A549 treated with DMSO at 1 μM for 4 hours (cell line): Measurements from ENCODE around the gene FBXO39. TPM values are rescaled to one million over a fixed set of nuclear protein-coding genes. Genes with fewer than 3 reads are reported as not detected.

Experiments used
- total RNA-seq: library from RNA; stranded (reverse); fragments of 200-300 nt; extraction: Qiagen RNA extraction; gene quantifications from 5 replicates; pipeline ENCODE4 v1.2.3, GENCODE V29; 2022; ENCODE audit warnings: low read depth

The FBXO39 gene
- not detected in 5 replicates for total RNA-seq

GRCh38 chr17:6775871-6776405, at the start of gene FBXO39:
Gene FBXO39 (plus strand): TSS chr17:6776215. CDS start chr17:6779869, 3,654 bp downstream.

GRCh38 chr17:6755731-6756184, 20.3 kb upstream of the FBXO39 start, which contains the start of gene XAF1:
Gene XAF1 (plus strand): TSS chr17:6756046. CDS start chr17:6756079, 33 bp downstream.

GRCh38 chr17:6831661-6832263, 55.7 kb downstream of the FBXO39 start, which contains the start of gene TEKT1:
Gene TEKT1 (minus strand): TSS chr17:6831729. CDS start chr17:6830376, 1,353 bp downstream.

Other genes with a start within 250 kb of the FBXO39 start
- gene PITPNM3, start 219.7 kb upstream of the FBXO39 start, total RNA-seq: 1.6 to 2.9 TPM (median 2.2 TPM) in 5 replicates
- 16.5 to 22.1 TPM (median 19.6 TPM) in 5 replicates for gene KIAA0753, start 135.5 kb upstream of the FBXO39 start, total RNA-seq
- 379 to 465 TPM (median 412 TPM) in 5 replicates for gene TXNDC17, start 135.2 kb upstream of the FBXO39 start, total RNA-seq
- 23.0 to 35.7 TPM (median 34.1 TPM) in 5 replicates for gene MED31, start 124.6 kb upstream of the FBXO39 start, total RNA-seq
- gene C17orf100, start 124.5 kb upstream of the FBXO39 start, total RNA-seq: 2.2 to 3.0 TPM (median 2.8 TPM) in 5 replicates
- gene SLC13A5, start 62.8 kb upstream of the FBXO39 start, total RNA-seq: 0.13 to 0.24 TPM (median 0.16 TPM) in 5 replicates
- gene XAF1, start 20.2 kb upstream of the FBXO39 start, total RNA-seq: 0.03 TPM in 1 of 5 replicates, not detected in the others
- 0.05 TPM in 1 of 5 replicates, not detected in the others for gene TEKT1, start 55.5 kb downstream of the FBXO39 start, total RNA-seq
- gene ALOX12, start 219.8 kb downstream of the FBXO39 start, total RNA-seq: not detected in 5 replicates
- 444 to 509 TPM (median 460 TPM) in 5 replicates for gene RNASEK, start 236.4 kb downstream of the FBXO39 start, total RNA-seq
- 0.09 TPM in 1 of 5 replicates, not detected in the others for gene BCL6B, start 246.8 kb downstream of the FBXO39 start, total RNA-seq